Suppressor macrophage treated with lipopolysaccharide for 1 hour (primary cell): ENCODE results near the gene ZKSCAN7.
"Not testable (repeated sequence)": the region's sequence is repeated elsewhere in the genome, so short reads cannot be mapped to it uniquely, and the experiment has no call there.

Experiments
- DNase-seq, 3 donors: peaks; one replicate each; pipeline ENCODE4 v3.0.0-alpha.2; 2020 to 2022

Gene ZKSCAN7

GRCh38 chr3:44577354-44577952, 22.5 kb downstream of the ZKSCAN7 start:
- DNase-seq, result not testable (repeated sequence)

- not testable (repeated sequence) for DNase-seq
Observed at GRCh38 chr3:44578316-44578715, 23.3 kb downstream of the ZKSCAN7 start.

DNA sequence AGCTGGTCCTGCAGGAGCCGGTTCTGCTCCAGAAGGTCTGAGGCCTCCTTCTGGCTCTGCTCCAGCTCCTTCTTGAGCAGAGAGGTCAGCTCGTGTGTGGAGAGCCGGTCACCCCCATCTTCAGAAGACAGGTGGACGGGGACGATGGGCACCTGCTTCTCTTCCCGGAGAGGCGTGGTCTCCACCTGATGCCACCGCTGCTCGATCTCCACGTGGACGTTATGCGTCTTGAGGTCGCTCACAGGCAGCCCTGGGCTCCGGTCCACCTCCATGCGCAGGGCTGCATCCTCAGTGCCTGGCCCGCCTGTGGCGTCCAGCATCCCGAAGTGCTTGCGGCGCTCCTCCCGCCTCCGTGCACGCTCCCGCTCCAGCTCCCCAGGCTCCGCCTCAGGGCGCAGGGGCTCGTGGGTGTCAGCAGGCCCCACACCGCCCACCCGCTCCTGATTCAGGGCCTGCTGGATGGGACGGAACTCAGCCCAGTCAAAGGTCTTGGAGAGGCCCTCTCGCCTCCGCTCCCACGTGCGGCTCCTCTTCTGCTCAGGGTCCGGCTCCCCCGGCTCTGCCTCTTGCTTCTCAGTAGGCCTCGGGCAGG, 24.0 kb downstream of the ZKSCAN7 start:
- not testable (repeated sequence) for DNase-seq

GRCh38 chr3:44579749-44580148, 24.8 kb downstream of the ZKSCAN7 start:
- DNase-seq, result not testable (repeated sequence)

DNA sequence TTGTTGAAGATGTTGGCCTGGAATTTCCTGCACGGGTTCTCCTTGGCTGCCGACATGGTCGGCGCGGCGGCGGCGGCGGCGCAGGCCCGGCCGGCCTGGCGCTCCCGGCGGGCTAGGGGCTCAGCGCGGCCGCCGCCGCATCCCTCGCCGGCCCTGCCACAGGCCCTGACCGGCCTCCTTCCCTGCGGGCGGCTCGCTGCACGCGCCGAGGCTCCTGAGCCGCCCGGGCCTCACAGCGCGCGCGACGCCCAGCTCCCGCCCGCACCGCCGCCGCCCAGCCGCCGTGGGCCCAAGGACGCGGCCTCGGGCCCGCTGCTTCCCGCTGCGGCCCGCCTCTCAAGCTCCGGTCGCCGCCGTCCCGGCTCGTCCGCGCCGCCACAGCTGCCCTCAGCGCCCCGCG, 26.0 kb downstream of the ZKSCAN7 start:
- DNase-seq, result not testable (repeated sequence)

GRCh38 chr3:44584646-44585501, 29.9 kb downstream of the ZKSCAN7 start, which contains the start of gene ZNF660:
Gene ZNF660 (plus strand): TSS chr3:44584964. CDS start chr3:44594194, 9,230 bp downstream.
- peak; percentile 20 to 45 (median 30) for DNase-seq

DNA sequence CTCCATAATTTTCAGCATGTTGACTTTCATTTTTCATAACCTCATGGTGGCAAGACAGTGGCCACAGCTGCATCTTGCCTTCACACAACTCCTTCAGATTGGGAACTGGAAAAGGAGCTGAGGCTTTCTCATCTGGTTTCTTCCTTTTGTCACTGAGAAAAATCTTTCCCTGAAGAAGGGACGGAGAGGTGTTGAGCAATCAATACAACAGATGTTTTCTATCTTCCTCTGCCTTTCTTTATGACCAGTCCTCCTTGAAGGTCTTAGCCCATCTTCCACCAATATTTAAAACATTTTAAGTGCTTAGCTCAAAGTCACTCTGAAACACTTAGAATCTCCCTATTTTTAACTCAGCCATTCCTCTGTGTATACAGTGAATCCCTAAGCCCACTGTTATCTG, 41.6 kb downstream of the ZKSCAN7 start:
- no peak for DNase-seq

DNA sequence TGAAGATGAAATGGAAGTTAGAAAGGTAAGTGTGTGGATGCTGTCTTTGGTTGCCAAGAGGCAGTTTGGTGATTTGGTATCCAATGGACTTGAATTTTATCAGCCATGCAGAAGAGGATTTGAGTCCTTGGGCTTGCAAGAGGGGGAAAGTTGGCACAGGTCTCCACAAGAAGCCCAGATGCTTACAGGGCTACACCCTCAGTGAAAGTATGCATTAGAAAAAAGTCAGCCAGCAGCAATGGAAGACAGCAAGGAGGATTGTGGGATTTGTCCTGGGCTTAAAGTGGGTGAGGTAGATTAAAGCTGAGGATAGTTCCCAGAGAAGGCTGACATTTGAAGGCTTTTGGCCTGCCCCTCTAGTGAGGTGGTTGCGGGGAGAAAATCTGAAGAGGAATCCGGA, 46.8 kb downstream of the ZKSCAN7 start:
- no peak for DNase-seq

GRCh38 chr3:44612678-44613077, 57.7 kb downstream of the ZKSCAN7 start:
- no peak for DNase-seq
